Measurements from ENCODE around the gene BCAS1.

The BCAS1 gene

GRCh38 chr20:53899351-53900167, 170.8 kb downstream of the BCAS1 start:
- CTCF ChIA-PET: interaction anchor here (0.6 to 0.9 kb wide), 2 partner anchors 15 to 30 kb away, joined by 3 to 5 read pairs; no protein-coding TSS in a partner anchor
- POLR2A ChIA-PET: interaction anchor here (0.8 to 1.0 kb wide), 2 partner anchors 20 to 191 kb away, joined by 3 read pairs; no protein-coding TSS in a partner anchor
- peak overlapping the region; percentile 47; the same call in 1 of the 2 replicates for H3K27ac ChIP-seq (ENCODE audit: extremely low read depth, low read depth, low read length)
- no peak for TF ChIP-seq ZNF37A (tag by site-specific recombination; IDR thresholded peaks at IDR 0.05)
- TF ChIP-seq ZNF391 (tag by site-specific recombination; IDR thresholded peaks at IDR 0.05; ENCODE audit: borderline replicate concordance, low read depth): peak; percentile 86; the same call in 1 of the 2 replicates
- peak; percentile 71; the same call in 1 of the 2 replicates for TF ChIP-seq GLIS2 (tag by site-specific recombination; IDR thresholded peaks at IDR 0.05)
- TF ChIP-seq GLI2 (tag by site-specific recombination; IDR thresholded peaks at IDR 0.05; ENCODE audit: borderline replicate concordance, low read depth): peak; percentile 96
- no peak for TF ChIP-seq ZNF274 (IDR thresholded peaks at IDR 0.05; ENCODE audit: low read length)
- no peak for TF ChIP-seq ZNF274 (tag by site-specific recombination; IDR thresholded peaks at IDR 0.05; ENCODE audit: borderline replicate concordance)
- no peak for TF ChIP-seq ZNF530 (tag by site-specific recombination; IDR thresholded peaks at IDR 0.05; ENCODE audit: low read depth)
- TF ChIP-seq ZNF76 (tag by site-specific recombination; IDR thresholded peaks at IDR 0.05; ENCODE audit: borderline replicate concordance, low read depth): 0 out of 2 replicates have a peak, but pooled peaks have one; percentile 49
- TF ChIP-seq ZNF10 (tag by site-specific recombination; IDR thresholded peaks at IDR 0.05): peak; percentile 64
- 0 out of 2 replicates have a peak, but pooled peaks have one; percentile 8 for TF ChIP-seq ZSCAN18 (tag by site-specific recombination; IDR thresholded peaks at IDR 0.05)
- peak; percentile 80 for TF ChIP-seq ZFP69B (tag by site-specific recombination; IDR thresholded peaks at IDR 0.05)
- TF ChIP-seq ZBTB8A (tag by site-specific recombination; IDR thresholded peaks at IDR 0.05): peak; percentile 67; the same call in 1 of the 2 replicates
- TF ChIP-seq INSM2 (tag by site-specific recombination; IDR thresholded peaks at IDR 0.05): peak; percentile 95
- TF ChIP-seq ZBTB26 (tag by site-specific recombination; optimal IDR thresholded peaks at IDR 0.05): peak; percentile 27
- TF ChIP-seq ZBTB21 (tag by site-specific recombination; IDR thresholded peaks at IDR 0.05): peak; percentile 82
- TF ChIP-seq SP3 (tag by site-specific recombination; IDR thresholded peaks at IDR 0.05): peak; percentile 51; the same call in 1 of the 2 replicates
- TF ChIP-seq ZNF148 (tag by site-specific recombination; IDR thresholded peaks at IDR 0.05; ENCODE audit: borderline replicate concordance): no peak
- TF ChIP-seq ZNF623 (tag by site-specific recombination; IDR thresholded peaks at IDR 0.05): peak; percentile 46; the same call in 1 of the 2 replicates
- TF ChIP-seq, protein P1, sequence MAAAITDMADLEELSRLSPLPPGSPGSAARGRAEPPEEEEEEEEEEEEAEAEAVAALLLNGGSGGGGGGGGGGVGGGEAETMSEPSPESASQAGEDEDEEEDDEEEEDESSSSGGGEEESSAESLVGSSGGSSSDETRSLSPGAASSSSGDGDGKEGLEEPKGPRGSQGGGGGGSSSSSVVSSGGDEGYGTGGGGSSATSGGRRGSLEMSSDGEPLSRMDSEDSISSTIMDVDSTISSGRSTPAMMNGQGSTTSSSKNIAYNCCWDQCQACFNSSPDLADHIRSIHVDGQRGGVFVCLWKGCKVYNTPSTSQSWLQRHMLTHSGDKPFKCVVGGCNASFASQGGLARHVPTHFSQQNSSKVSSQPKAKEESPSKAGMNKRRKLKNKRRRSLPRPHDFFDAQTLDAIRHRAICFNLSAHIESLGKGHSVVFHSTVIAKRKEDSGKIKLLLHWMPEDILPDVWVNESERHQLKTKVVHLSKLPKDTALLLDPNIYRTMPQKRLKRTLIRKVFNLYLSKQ (tag by site-specific recombination; IDR thresholded peaks at IDR 0.05; ENCODE audit: borderline replicate concordance): no peak
- peak; percentile 92; the same call in 1 of the 2 replicates for TF ChIP-seq ZSCAN23 (tag by site-specific recombination; IDR thresholded peaks at IDR 0.05)
- no peak for TF ChIP-seq ZNF777 (tag by site-specific recombination; IDR thresholded peaks at IDR 0.05; ENCODE audit: borderline replicate concordance)
- TF ChIP-seq ZNF677 (tag by site-specific recombination; IDR thresholded peaks at IDR 0.05): no peak
- peak; percentile 93 for TF ChIP-seq ZBTB1 (tag by site-specific recombination; IDR thresholded peaks at IDR 0.05)
- peak; percentile 69; the same call in 1 of the 2 replicates for TF ChIP-seq ZNF2 (tag by site-specific recombination; IDR thresholded peaks at IDR 0.05)
- peak; percentile 89 for TF ChIP-seq ZNF366 (tag by site-specific recombination; conservative IDR thresholded peaks at IDR 0.05)
- TF ChIP-seq ZNF169 (tag by site-specific recombination; IDR thresholded peaks at IDR 0.05): no peak
- TF ChIP-seq ZIC2 (tag by site-specific recombination; IDR thresholded peaks at IDR 0.05): peak; percentile 59

More at GRCh38 chr20:53899351-53900167, 170.8 kb downstream of the BCAS1 start:
- no peak overlapping the region for H3K4me3 ChIP-seq (ENCODE audit: low read depth, low read length)
- H3K4me1 ChIP-seq (ENCODE audit: control insufficient read depth, insufficient read depth, low read length): peaks cover 19% of the 10 kb centered on the region
- no peaks in the 10 kb centered on the region for H3K9me3 ChIP-seq (ENCODE audit: control insufficient read depth, insufficient read depth, low read depth, low read length)
- H3K36me3 ChIP-seq (ENCODE audit: control insufficient read depth in 2 of 2, insufficient read depth in 1 of 2, low read length in 2 of 2): no peaks in the 10 kb centered on the region

All from HEK293 (cell line).